ENCODE data around the gene DTYMK. TPM values are rescaled to one million over a fixed set of nuclear protein-coding genes. Genes with fewer than 3 reads are reported as not detected.

The DTYMK gene
- polyA plus RNA-seq, 1 of the 3 experiments (the other 2 are of a cell fraction): 51.1 TPM

GRCh38 chr2:241673189-241673663 lies 13.4 kb downstream of the DTYMK start:
- Histone ChIP-seq H3K4me2 (no peak overlapping the region), H2AFZ (ENCODE audit: low read depth) (no peak overlapping the region), H3K4me3 (ENCODE audit: low read depth in 2 of 2, low read length in 1 of 2) (no peak overlapping the region), H3K9me3 (no peaks in the 10 kb centered on the region), H3K9me2 (no peaks in the 10 kb centered on the region), H3K27ac (ENCODE audit: low read depth in 2 of 2, low read length in 1 of 2) (no peak overlapping the region), H4K20me1 (ENCODE audit: insufficient read depth) (no peaks in the 10 kb centered on the region), H3K36me3 (replicated peaks in 1 of 2; ENCODE audit: control insufficient read depth in 1 of 2, insufficient read depth in 2 of 2, low read length in 1 of 2) (peaks cover 3 to 62% of the 10 kb centered on the region in 2 experiments), H3F3A (replicated peaks; ENCODE audit: insufficient read depth) (peaks cover 3% of the 10 kb centered on the region), H3K79me2 (ENCODE audit: insufficient read depth) (no peaks in the 10 kb centered on the region), H3K9ac (no peak overlapping the region), H3K4me1 (ENCODE audit: control insufficient read depth in 1 of 2, insufficient read depth in 2 of 2, low read depth in 1 of 2, low read length in 1 of 2) (no peaks in the 10 kb centered on the region), H3K27me3 (ENCODE audit: insufficient read depth) (no peaks in the 10 kb centered on the region)
- 89% methylated on average over 14 of the region's 18 CpGs for WGBS (ENCODE audit: low lambda C conversion rate)
- ChIA-PET CTCF (no interaction called here), POLR2A (no interaction called here)
- DNase-seq: no peak
- no peak for TF ChIP-seq NRF1 (IDR thresholded peaks at IDR 0.05; ENCODE audit: low read depth, low read length)
- no peak for TF ChIP-seq SIN3A (IDR thresholded peaks at IDR 0.05; ENCODE audit: borderline replicate concordance, low read depth, low read length)
- TF ChIP-seq CTCF (IDR thresholded peaks at IDR 0.05): no peak
- TF ChIP-seq FOXJ3 (CRISPR knock-in tag; IDR thresholded peaks at IDR 0.05): no peak

GRCh38 chr2:241672243-241673188 lies 14.1 kb downstream of the DTYMK start:
- TF ChIP-seq JUND (IDR thresholded peaks at IDR 0.05): no peak
- no peak for TF ChIP-seq PBX3 (IDR thresholded peaks at IDR 0.05)
- no peak for TF ChIP-seq IRF3 (IDR thresholded peaks at IDR 0.05; ENCODE audit: low read depth, low read length)
- no peak for TF ChIP-seq USF1 (IDR thresholded peaks at IDR 0.05; ENCODE audit: borderline replicate concordance, low read depth)
- no peak for TF ChIP-seq TCF12 (IDR thresholded peaks at IDR 0.05)
- no peak for TF ChIP-seq MEF2A (IDR thresholded peaks at IDR 0.05; ENCODE audit: borderline replicate concordance, low read depth)
- no peak for TF ChIP-seq TEAD4 (IDR thresholded peaks at IDR 0.05; ENCODE audit: borderline replicate concordance, insufficient read depth)
- TF ChIP-seq SIN3A (IDR thresholded peaks at IDR 0.05; ENCODE audit: borderline replicate concordance, low read depth, low read length): no peak
- no peak for TF ChIP-seq CHD2 (IDR thresholded peaks at IDR 0.05; ENCODE audit: low read length, partially characterized antibody)
- no peak for TF ChIP-seq RXRA (IDR thresholded peaks at IDR 0.05; ENCODE audit: borderline replicate concordance, low read depth)
- no peak for TF ChIP-seq GABPA (IDR thresholded peaks at IDR 0.05; ENCODE audit: low read depth)
- TF ChIP-seq RFX5 (IDR thresholded peaks at IDR 0.05; ENCODE audit: low read length): no peak
- TF ChIP-seq NFIC (IDR thresholded peaks at IDR 0.05; ENCODE audit: borderline replicate concordance): no peak
- no peak for TF ChIP-seq YY1 (IDR thresholded peaks at IDR 0.05; ENCODE audit: low read depth)
- CTCF ChIA-PET: no interaction called here
- Histone ChIP-seq H3K9me3 (no peaks in the 10 kb centered on the region), H2AFZ (ENCODE audit: low read depth) (no peak overlapping the region), H3K4me3 (ENCODE audit: low read depth in 2 of 2, low read length in 1 of 2) (no peak overlapping the region), H3K27ac (ENCODE audit: low read depth in 2 of 2, low read length in 1 of 2) (no peak overlapping the region), H3K4me2 (no peak overlapping the region), H3F3A (replicated peaks; ENCODE audit: insufficient read depth) (peaks cover 3% of the 10 kb centered on the region), H3K27me3 (ENCODE audit: insufficient read depth) (no peaks in the 10 kb centered on the region), H3K36me3 (replicated peaks in 1 of 2; ENCODE audit: control insufficient read depth in 1 of 2, insufficient read depth in 2 of 2, low read length in 1 of 2) (peaks cover 9 to 64% of the 10 kb centered on the region in 2 experiments), H4K20me1 (ENCODE audit: insufficient read depth) (no peaks in the 10 kb centered on the region), H3K4me1 (ENCODE audit: control insufficient read depth in 1 of 2, insufficient read depth in 2 of 2, low read depth in 1 of 2, low read length in 1 of 2) (no peaks in the 10 kb centered on the region), H3K9me2 (no peaks in the 10 kb centered on the region), H3K79me2 (ENCODE audit: insufficient read depth) (no peaks in the 10 kb centered on the region), H3K9ac (no peak overlapping the region)
- POLR2A ChIA-PET: no interaction called here
- 96% methylated on average over 21 of the region's 42 CpGs for WGBS (ENCODE audit: low lambda C conversion rate)
- no peak for DNase-seq
